PFSK-1 (cell line): ENCODE data around the gene CHGA.

Experiments
- FOXP2 ChIP-seq: optimal IDR thresholded peaks from 2 replicates; pipeline ENCODE3; 2011; ENCODE audit warnings: borderline replicate concordance, control low read depth, inconsistent platforms; ENCODE audit not compliant: insufficient read depth; ENCODE audit errors: extremely low read length, extremely low read depth
- POLR2AphosphoS5 ChIP-seq: IDR thresholded peaks from 2 replicates; pipeline ENCODE4 v1.6.1; 2012; ENCODE audit warnings: low read depth, mild to moderate bottlenecking, control low read depth, low read length, moderate library complexity
- REST ChIP-seq, 2 experiments: IDR thresholded peaks; 2 replicates each; pipeline versions ENCODE4 v1.6.1 to v1.8.0; 2011 to 2012; ENCODE audit warnings: low read depth in 2 of 2, low read length in 2 of 2, control low read depth in 1 of 2, inconsistent platforms in 1 of 2, mild to moderate bottlenecking in 1 of 2, moderate library complexity in 1 of 2; ENCODE audit not compliant: insufficient read depth in 1 of 2
- SIN3A ChIP-seq: IDR thresholded peaks from 2 replicates; pipeline ENCODE4 v1.6.1; 2012; ENCODE audit warnings: mild to moderate bottlenecking, low read length, moderate library complexity, borderline replicate concordance; ENCODE audit not compliant: insufficient read depth
- TAF1 ChIP-seq: IDR thresholded peaks from 2 replicates; pipeline ENCODE4 v1.6.1; 2012; ENCODE audit warnings: low read length, control low read depth, borderline replicate concordance; ENCODE audit not compliant: insufficient read depth

Gene CHGA

GRCh38 chr14:92967346-92967926 lies 44.5 kb downstream of the CHGA start:
- no peak for TF ChIP-seq TAF1
- TF ChIP-seq SIN3A = no peak
- no peak for TF ChIP-seq FOXP2
- TF ChIP-seq REST (IDR thresholded peaks at IDR 0.05; ENCODE audit: insufficient read depth in 1 of 2, low read depth in 2 of 2, low read length in 2 of 2) = no peak
- no peak for TF ChIP-seq POLR2AphosphoS5

- TF ChIP-seq SIN3A = no peak
These were observed 45.5 kb downstream of the CHGA start for GRCh38 chr14:92968291-92969020.

- TF ChIP-seq FOXP2 (no peak), REST (IDR thresholded peaks at IDR 0.05; ENCODE audit: insufficient read depth in 1 of 2, low read depth in 2 of 2, low read length in 2 of 2) (no peak), TAF1 (no peak), POLR2AphosphoS5 (no peak), SIN3A (no peak)
These were observed 46.5 kb downstream of the CHGA start for GRCh38 chr14:92969430-92969829.

GRCh38 chr14:92969871-92970270 lies 46.9 kb downstream of the CHGA start:
- TF ChIP-seq POLR2AphosphoS5 (no peak), REST (IDR thresholded peaks at IDR 0.05; ENCODE audit: insufficient read depth in 1 of 2, low read depth in 2 of 2, low read length in 2 of 2) (no peak), TAF1 (no peak), SIN3A (no peak), FOXP2 (no peak)

- TF ChIP-seq FOXP2 (no peak), TAF1 (no peak), SIN3A (no peak), REST (IDR thresholded peaks at IDR 0.05; ENCODE audit: insufficient read depth in 1 of 2, low read depth in 2 of 2, low read length in 2 of 2) (no peak), POLR2AphosphoS5 (no peak)
These were observed 47.3 kb downstream of the CHGA start for GRCh38 chr14:92970271-92970670.
